Fibroblast of mammary gland (primary cell): Measurements from ENCODE around the gene ANKRD28.
"Not testable (repeated sequence)": the region's sequence is repeated elsewhere in the genome, so short reads cannot be mapped to it uniquely, and the experiment has no call there.

ENCODE experiments used
- DNase-seq: peaks from one replicate; pipeline ENCODE4 v3.0.0-alpha.2; 2010; ENCODE audit warnings: low read depth
- H3K4me3 ChIP-seq: 2 replicates; pipeline ENCODE4 v1.5.1; 2011; ENCODE audit warnings: low read depth, mild to moderate bottlenecking, low read length, moderate library complexity; ENCODE audit not compliant: control insufficient read depth
- CTCF ChIP-seq: conservative IDR thresholded peaks from 2 replicates; pipeline ENCODE4 v1.5.1; 2011; ENCODE audit warnings: low read depth, low read length, inconsistent platforms; ENCODE audit not compliant: control insufficient read depth, insufficient read depth

ANKRD28 gene

GRCh38 chr3:15797642-15798303 lies at the start of gene ANKRD28:
TSS of gene ANKRD28 (minus strand) at chr3:15797979. CDS start at chr3:15796521, 1,458 bp downstream.
- peak within 1 kb of the TSS; percentile 92 for H3K4me3 ChIP-seq
- peak; percentile 33 for TF ChIP-seq CTCF
- DNase-seq, result peak; percentile 98

GRCh38 chr3:15847239-15847638 lies 49.5 kb upstream of the ANKRD28 start:
- no peak overlapping the region for H3K4me3 ChIP-seq
- TF ChIP-seq CTCF, result no peak
- no peak for DNase-seq

GRCh38 chr3:15846606-15847005 lies 48.8 kb upstream of the ANKRD28 start:
- no peak overlapping the region for H3K4me3 ChIP-seq
- no peak for DNase-seq
- no peak for TF ChIP-seq CTCF

GRCh38 chr3:15845475-15845874 lies 47.7 kb upstream of the ANKRD28 start:
- no peak overlapping the region for H3K4me3 ChIP-seq
- no peak for TF ChIP-seq CTCF
- no peak for DNase-seq

GRCh38 chr3:15844889-15845288 lies 47.1 kb upstream of the ANKRD28 start:
- no peak for TF ChIP-seq CTCF
- DNase-seq, result no peak
- H3K4me3 ChIP-seq, result no peak overlapping the region

- DNase-seq, H3K4me3 ChIP-seq: not testable (repeated sequence)
Observed at GRCh38 chr3:15841091-15841973, 43.6 kb upstream of the ANKRD28 start.

- TF ChIP-seq CTCF, result no peak
- DNase-seq, result no peak
- no peak overlapping the region for H3K4me3 ChIP-seq
Observed at GRCh38 chr3:15839568-15839967, 41.8 kb upstream of the ANKRD28 start.
